MM.1S (cell line): ENCODE data around the gene FAM193B.

ENCODE experiments used
- EZH2 ChIP-seq: fragments of 300-600 bp; sonication (generic); optimal IDR thresholded peaks from 2 replicates; pipeline ENCODE3; 2017; ENCODE audit warnings: low read depth, mild to moderate bottlenecking, antibody characterized with exemption, low read length, mixed read lengths
- EZH2phosphoT487 ChIP-seq: fragments of 300-600 bp; sonication (generic); IDR thresholded peaks from 2 replicates; pipeline ENCODE4 v1.6.1; 2018; ENCODE audit warnings: antibody characterized with exemption, low read length
- TF ChIP-seq, protein P1 (sequence below): fragments of 300-600 bp; sonication (generic); IDR thresholded peaks from 2 replicates; pipeline ENCODE4 v1.5.1; 2016; ENCODE audit warnings: antibody characterized with exemption, low read length, mixed read lengths

GRCh38 chr5:177504086-177505056 lies 50.0 kb downstream of the FAM193B start:
- TF ChIP-seq, protein P1, sequence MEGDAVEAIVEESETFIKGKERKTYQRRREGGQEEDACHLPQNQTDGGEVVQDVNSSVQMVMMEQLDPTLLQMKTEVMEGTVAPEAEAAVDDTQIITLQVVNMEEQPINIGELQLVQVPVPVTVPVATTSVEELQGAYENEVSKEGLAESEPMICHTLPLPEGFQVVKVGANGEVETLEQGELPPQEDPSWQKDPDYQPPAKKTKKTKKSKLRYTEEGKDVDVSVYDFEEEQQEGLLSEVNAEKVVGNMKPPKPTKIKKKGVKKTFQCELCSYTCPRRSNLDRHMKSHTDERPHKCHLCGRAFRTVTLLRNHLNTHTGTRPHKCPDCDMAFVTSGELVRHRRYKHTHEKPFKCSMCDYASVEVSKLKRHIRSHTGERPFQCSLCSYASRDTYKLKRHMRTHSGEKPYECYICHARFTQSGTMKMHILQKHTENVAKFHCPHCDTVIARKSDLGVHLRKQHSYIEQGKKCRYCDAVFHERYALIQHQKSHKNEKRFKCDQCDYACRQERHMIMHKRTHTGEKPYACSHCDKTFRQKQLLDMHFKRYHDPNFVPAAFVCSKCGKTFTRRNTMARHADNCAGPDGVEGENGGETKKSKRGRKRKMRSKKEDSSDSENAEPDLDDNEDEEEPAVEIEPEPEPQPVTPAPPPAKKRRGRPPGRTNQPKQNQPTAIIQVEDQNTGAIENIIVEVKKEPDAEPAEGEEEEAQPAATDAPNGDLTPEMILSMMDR, result no peak
- TF ChIP-seq EZH2 (no peak), EZH2phosphoT487 (no peak)
